Testis (tissue), 2 donors: Measurements from ENCODE around the gene ADAM11.

ENCODE experiments used
- POLR2A ChIP-seq: fragments of 450-650 bp; IDR thresholded peaks from one replicate; pipeline ENCODE4 v1.6.1; 2017; ENCODE audit warnings: antibody characterized with exemption, mild to moderate bottlenecking, moderate library complexity
- TF ChIP-seq, protein P1 (sequence below), 3 experiments: fragments of 450-650 bp in 2 of 3; fragments of 200-600 bp in 1 of 3; sonication (generic) in 1 of 3; IDR thresholded peaks; one replicate each; pipeline ENCODE4 v1.5.1; 2016 to 2019; ENCODE audit warnings: antibody characterized with exemption in 3 of 3, mild to moderate bottlenecking in 2 of 3, moderate library complexity in 1 of 3

DNA sequence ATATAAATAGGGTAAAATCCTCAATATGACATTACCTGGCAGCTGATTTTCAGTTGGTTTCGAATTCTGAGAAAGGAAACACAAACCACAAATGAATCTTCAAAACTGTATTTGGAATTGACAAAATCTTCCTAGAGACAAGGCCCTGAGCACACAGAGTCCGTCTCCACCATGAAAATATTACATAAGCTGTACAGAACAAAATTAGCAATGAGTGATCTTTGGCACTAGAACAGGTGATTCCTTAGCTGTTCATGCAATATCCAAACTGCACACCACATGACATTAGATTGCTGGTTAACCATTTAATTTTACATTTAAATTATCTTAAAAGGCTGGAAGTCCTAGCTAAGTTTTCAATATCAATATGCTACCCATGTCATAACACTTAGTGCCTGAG lies 39.6 kb downstream of the ADAM11 start:
- TF ChIP-seq, protein P1, sequence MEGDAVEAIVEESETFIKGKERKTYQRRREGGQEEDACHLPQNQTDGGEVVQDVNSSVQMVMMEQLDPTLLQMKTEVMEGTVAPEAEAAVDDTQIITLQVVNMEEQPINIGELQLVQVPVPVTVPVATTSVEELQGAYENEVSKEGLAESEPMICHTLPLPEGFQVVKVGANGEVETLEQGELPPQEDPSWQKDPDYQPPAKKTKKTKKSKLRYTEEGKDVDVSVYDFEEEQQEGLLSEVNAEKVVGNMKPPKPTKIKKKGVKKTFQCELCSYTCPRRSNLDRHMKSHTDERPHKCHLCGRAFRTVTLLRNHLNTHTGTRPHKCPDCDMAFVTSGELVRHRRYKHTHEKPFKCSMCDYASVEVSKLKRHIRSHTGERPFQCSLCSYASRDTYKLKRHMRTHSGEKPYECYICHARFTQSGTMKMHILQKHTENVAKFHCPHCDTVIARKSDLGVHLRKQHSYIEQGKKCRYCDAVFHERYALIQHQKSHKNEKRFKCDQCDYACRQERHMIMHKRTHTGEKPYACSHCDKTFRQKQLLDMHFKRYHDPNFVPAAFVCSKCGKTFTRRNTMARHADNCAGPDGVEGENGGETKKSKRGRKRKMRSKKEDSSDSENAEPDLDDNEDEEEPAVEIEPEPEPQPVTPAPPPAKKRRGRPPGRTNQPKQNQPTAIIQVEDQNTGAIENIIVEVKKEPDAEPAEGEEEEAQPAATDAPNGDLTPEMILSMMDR (IDR thresholded peaks at IDR 0.05), result no peak
- TF ChIP-seq POLR2A, result no peak
